Measurements from ENCODE around the gene SLCO2A1. TPM values are rescaled to one million over a fixed set of nuclear protein-coding genes. Genes with fewer than 3 reads are reported as not detected.

Gene SLCO2A1
- polyA plus RNA-seq, 1 donor (not counting 4 experiments of a cell fraction or from before 2014, with no cell fraction given), result 0.80 TPM

DNA sequence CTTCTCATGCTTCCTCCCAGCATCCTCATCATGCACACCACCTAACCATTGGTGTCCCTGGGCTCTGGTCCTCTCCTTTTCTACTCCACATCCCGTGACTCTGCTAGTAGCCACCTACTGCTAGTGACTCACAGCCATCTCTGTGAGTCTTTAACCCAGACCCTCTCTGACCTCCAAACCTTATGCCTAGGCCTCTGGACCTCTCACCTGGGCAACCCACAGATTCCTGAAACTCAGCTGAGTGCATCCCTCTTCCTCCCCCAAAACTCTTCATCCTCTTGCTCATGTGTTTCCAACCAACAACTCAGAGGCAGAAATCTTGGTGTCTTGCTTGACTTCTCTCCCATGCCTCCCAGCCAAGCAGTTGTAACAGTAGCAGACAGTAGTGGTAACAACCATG lies 20.0 kb upstream of the SLCO2A1 start:
- no peaks in the 10 kb centered on the region for H3K9me1 ChIP-seq (ENCODE audit: control insufficient read depth, extremely low read depth, insufficient read depth, low read length)
- H4K20me1 ChIP-seq (ENCODE audit: control insufficient read depth, extremely low read depth, insufficient read depth, low read length), result no peaks in the 10 kb centered on the region
- no peak overlapping the region for H3K4me3 ChIP-seq (ENCODE audit: control insufficient read depth in 2 of 3, extremely low read depth in 1 of 3, insufficient read depth in 2 of 3, low read depth in 1 of 3, low read length in 3 of 3)
- TF ChIP-seq, protein P1, sequence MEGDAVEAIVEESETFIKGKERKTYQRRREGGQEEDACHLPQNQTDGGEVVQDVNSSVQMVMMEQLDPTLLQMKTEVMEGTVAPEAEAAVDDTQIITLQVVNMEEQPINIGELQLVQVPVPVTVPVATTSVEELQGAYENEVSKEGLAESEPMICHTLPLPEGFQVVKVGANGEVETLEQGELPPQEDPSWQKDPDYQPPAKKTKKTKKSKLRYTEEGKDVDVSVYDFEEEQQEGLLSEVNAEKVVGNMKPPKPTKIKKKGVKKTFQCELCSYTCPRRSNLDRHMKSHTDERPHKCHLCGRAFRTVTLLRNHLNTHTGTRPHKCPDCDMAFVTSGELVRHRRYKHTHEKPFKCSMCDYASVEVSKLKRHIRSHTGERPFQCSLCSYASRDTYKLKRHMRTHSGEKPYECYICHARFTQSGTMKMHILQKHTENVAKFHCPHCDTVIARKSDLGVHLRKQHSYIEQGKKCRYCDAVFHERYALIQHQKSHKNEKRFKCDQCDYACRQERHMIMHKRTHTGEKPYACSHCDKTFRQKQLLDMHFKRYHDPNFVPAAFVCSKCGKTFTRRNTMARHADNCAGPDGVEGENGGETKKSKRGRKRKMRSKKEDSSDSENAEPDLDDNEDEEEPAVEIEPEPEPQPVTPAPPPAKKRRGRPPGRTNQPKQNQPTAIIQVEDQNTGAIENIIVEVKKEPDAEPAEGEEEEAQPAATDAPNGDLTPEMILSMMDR (optimal IDR thresholded peaks at IDR 0.05 in 1 of 3, IDR thresholded peaks at IDR 0.05 in 1 of 3, conservative IDR thresholded peaks at IDR 0.05 in 1 of 3; ENCODE audit: extremely low read depth in 1 of 3, insufficient read depth in 2 of 3, low read length in 3 of 3), result no peak
- no peak for TF ChIP-seq EZH2 (IDR thresholded peaks at IDR 0.05; ENCODE audit: low read length)
- no peaks in the 10 kb centered on the region for H3K4me1 ChIP-seq (ENCODE audit: control insufficient read depth, extremely low read depth, insufficient read depth, low read length)
- H3K9me3 ChIP-seq (ENCODE audit: control insufficient read depth, low read depth, low read length), result no peaks in the 10 kb centered on the region
- no peak overlapping the region for H2AFZ ChIP-seq (ENCODE audit: control insufficient read depth, low read length)
- no peaks in the 10 kb centered on the region for H3K36me3 ChIP-seq (ENCODE audit: control insufficient read depth in 2 of 2, extremely low read depth in 1 of 2, insufficient read depth in 2 of 2, low read length in 2 of 2)
- H3K4me2 ChIP-seq (ENCODE audit: control insufficient read depth, extremely low read depth, insufficient read depth, low read depth, low read length), result no peak overlapping the region
- no peak for FAIRE-seq
- no peak for DNase-seq (ENCODE audit: low read depth, low spot score)
- H3K27me3 ChIP-seq (ENCODE audit: control insufficient read depth, extremely low read depth, insufficient read depth, low read length), result peaks cover 12% of the 10 kb centered on the region
- H3K79me2 ChIP-seq (ENCODE audit: control insufficient read depth, insufficient read depth, low read length), result no peaks in the 10 kb centered on the region
- dilution Hi-C loops (cut with MboI; ENCODE audit: extremely low pct_ligation_motif_present, low sequenced_read_pairs), result no loop called here
- H3K27ac ChIP-seq (ENCODE audit: control insufficient read depth, insufficient read depth, low read length), result no peak overlapping the region
- H3K9ac ChIP-seq (ENCODE audit: control insufficient read depth, extremely low read depth, insufficient read depth, low read length), result no peak overlapping the region

DNA sequence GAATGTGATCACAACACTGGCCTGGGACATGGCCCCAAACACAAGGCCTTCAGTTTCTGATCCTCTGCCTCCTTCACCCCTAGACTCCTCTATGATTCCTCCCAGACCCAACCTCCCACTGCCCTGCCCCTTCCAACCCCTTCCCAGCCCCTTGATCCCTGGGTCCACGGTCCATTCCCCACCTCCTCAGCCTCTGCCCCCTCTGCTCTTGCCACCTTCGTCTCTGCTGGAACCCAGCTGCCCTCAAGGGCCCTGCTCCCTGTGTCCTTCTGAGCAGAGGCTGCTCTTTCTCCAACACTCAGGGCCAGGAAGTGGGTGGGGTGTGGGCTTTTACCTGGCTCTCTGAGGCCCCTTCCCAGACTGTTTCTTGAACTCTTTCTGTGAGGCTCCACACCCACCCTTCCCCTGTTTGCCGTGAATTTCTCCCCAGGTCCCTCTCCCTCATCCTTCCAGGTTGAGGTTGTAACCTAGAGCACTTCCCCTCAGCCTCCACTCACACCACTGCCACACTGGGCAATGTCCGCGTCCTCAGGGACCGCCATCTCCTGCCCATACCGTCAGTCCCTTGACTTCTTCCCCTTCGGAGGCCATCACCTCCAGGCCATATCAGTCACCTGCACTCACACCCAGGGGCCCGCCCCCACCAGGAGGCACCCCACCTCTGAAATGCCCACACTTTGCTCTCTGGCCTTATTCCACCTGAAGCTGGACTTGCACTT lies 18.7 kb upstream of the SLCO2A1 start:
- dilution Hi-C loops (cut with MboI; ENCODE audit: extremely low pct_ligation_motif_present, low sequenced_read_pairs), result no loop called here
- Histone ChIP-seq H3K4me1 (ENCODE audit: control insufficient read depth, extremely low read depth, insufficient read depth, low read length) (no peaks in the 10 kb centered on the region), H3K9me3 (ENCODE audit: control insufficient read depth, low read depth, low read length) (no peaks in the 10 kb centered on the region), H2AFZ (ENCODE audit: control insufficient read depth, low read length) (no peak overlapping the region), H3K4me2 (ENCODE audit: control insufficient read depth, extremely low read depth, insufficient read depth, low read depth, low read length) (no peak overlapping the region), H3K4me3 (ENCODE audit: control insufficient read depth in 2 of 3, extremely low read depth in 1 of 3, insufficient read depth in 2 of 3, low read depth in 1 of 3, low read length in 3 of 3) (no peak overlapping the region), H3K79me2 (ENCODE audit: control insufficient read depth, insufficient read depth, low read length) (no peaks in the 10 kb centered on the region), H3K9me1 (ENCODE audit: control insufficient read depth, extremely low read depth, insufficient read depth, low read length) (no peaks in the 10 kb centered on the region), H3K27ac (ENCODE audit: control insufficient read depth, insufficient read depth, low read length) (no peak overlapping the region), H3K9ac (ENCODE audit: control insufficient read depth, extremely low read depth, insufficient read depth, low read length) (no peak overlapping the region), H3K27me3 (ENCODE audit: control insufficient read depth, extremely low read depth, insufficient read depth, low read length) (peaks cover 12% of the 10 kb centered on the region), H4K20me1 (ENCODE audit: control insufficient read depth, extremely low read depth, insufficient read depth, low read length) (no peaks in the 10 kb centered on the region), H3K36me3 (ENCODE audit: control insufficient read depth in 2 of 2, extremely low read depth in 1 of 2, insufficient read depth in 2 of 2, low read length in 2 of 2) (no peaks in the 10 kb centered on the region)
- TF ChIP-seq, protein P1 (optimal IDR thresholded peaks at IDR 0.05 in 1 of 3, IDR thresholded peaks at IDR 0.05 in 1 of 3, conservative IDR thresholded peaks at IDR 0.05 in 1 of 3; ENCODE audit: extremely low read depth in 1 of 3, insufficient read depth in 2 of 3, low read length in 3 of 3), result no peak
- TF ChIP-seq EZH2 (IDR thresholded peaks at IDR 0.05; ENCODE audit: low read length), result no peak
- FAIRE-seq (no peak), DNase-seq (ENCODE audit: low read depth, low spot score) (no peak)

All from keratinocyte (primary cell).